ENCODE results near the gene STAC3. TPM values are rescaled to one million over a fixed set of nuclear protein-coding genes. Genes with fewer than 3 reads are reported as not detected.
A peak's percentile ranks its signal among the peaks of the same experiment; 100 is the strongest.

STAC3 gene
- total and polyA plus RNA-seq, 9 of the 15 experiments (the other 6 are each of a cell fraction or from before 2014, with no cell fraction given) = 0.45 to 6.4 (median 3.3) TPM

- no peak for TF ChIP-seq SNAPC5 (CRISPR knock-in tag; IDR thresholded peaks at IDR 0.05)
- TF ChIP-seq NFYB (IDR thresholded peaks at IDR 0.05; ENCODE audit: extremely low read depth, insufficient read length) = no peak
- TF ChIP-seq NEUROD1 (IDR thresholded peaks at IDR 0.05; ENCODE audit: borderline replicate concordance, low read depth, low read length, partially characterized antibody) = no peak
- TF ChIP-seq TCF3 (CRISPR knock-in tag; IDR thresholded peaks at IDR 0.05) = no peak
- TF ChIP-seq BCLAF1 (IDR thresholded peaks at IDR 0.05; ENCODE audit: borderline replicate concordance in 1 of 2, control insufficient read depth in 1 of 2, low read depth in 2 of 2, low read length in 1 of 2) = no peak
- TF ChIP-seq PHF21A (IDR thresholded peaks at IDR 0.05; ENCODE audit: borderline replicate concordance, low read depth) = peak; percentile 74; the same call in 1 of the 2 replicates
- peak; percentile 53 to 65; a peak in 3 of 4 replicates for TF ChIP-seq MAZ (CRISPR knock-in tag; conservative IDR thresholded peaks at IDR 0.05 in 1 of 2, IDR thresholded peaks at IDR 0.05 in 1 of 2)
- TF ChIP-seq ELK1 (CRISPR knock-in tag; IDR thresholded peaks at IDR 0.05) = no peak
- no peak for TF ChIP-seq SRSF3 (IDR thresholded peaks at IDR 0.05; ENCODE audit: insufficient read depth, low read length)
- TF ChIP-seq CBX3 (IDR thresholded peaks at IDR 0.05; ENCODE audit: borderline replicate concordance in 1 of 2, low read length in 2 of 2) = 0 out of 3 replicates have a peak, but pooled peaks of 1 of the 2 experiments have one; percentile 21
- no peak for TF ChIP-seq ZNF318 (IDR thresholded peaks at IDR 0.05; ENCODE audit: borderline replicate concordance in 1 of 2, low read depth in 1 of 2)
- TF ChIP-seq CHD2 (IDR thresholded peaks at IDR 0.05; ENCODE audit: low read depth, low read length) = peak; percentile 75
- TF ChIP-seq TAL1 (IDR thresholded peaks at IDR 0.05) = 0 out of 2 replicates have a peak, but pooled peaks have one; percentile 4
Measured at GRCh38 chr12:57242691-57243454, 8.1 kb downstream of the STAC3 start (continued).
